ENCODE results near the gene FBXO44. TPM values are rescaled to one million over a fixed set of nuclear protein-coding genes. Genes with fewer than 3 reads are reported as not detected.
A peak's percentile ranks its signal among the peaks of the same experiment; 100 is the strongest.

Gene FBXO44
- total RNA-seq, 1 donor from 2014 or later: 18.4 TPM

DNA sequence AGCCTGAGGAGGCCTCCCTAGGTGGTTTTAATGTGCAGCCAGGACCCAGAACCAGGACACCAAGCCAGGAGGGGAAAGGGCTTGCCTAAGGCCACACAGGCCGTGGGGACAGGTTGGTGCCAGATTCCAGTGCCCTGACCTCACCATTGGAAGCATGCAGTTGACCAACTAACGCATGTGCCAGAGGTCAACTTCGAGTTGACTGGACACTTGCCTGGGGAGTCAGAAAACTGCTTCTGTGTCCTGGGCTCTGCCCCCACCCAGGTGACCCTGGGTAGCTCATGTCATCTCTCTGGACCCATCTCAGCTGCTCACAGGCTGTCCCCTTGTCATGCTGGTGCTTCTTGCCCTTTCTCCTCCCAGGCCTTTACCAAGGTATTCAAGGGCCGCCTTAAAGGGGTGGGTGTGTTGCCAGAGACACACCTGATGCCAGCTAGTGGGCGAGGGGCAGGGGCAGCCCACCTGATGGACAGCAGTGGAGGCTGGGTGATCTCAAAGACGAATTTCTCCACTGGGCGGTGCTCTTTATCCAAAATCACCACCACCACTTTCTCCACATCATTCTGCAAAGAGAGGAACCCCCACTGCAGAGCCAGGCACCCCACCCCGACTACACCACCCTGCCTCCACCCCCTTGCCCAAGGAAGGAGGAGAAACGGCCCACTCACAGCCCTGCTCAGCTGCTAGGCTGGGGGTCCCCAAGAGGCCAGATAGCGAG is 21.9 kb downstream of the FBXO44 start:
- TF ChIP-seq, protein P1, sequence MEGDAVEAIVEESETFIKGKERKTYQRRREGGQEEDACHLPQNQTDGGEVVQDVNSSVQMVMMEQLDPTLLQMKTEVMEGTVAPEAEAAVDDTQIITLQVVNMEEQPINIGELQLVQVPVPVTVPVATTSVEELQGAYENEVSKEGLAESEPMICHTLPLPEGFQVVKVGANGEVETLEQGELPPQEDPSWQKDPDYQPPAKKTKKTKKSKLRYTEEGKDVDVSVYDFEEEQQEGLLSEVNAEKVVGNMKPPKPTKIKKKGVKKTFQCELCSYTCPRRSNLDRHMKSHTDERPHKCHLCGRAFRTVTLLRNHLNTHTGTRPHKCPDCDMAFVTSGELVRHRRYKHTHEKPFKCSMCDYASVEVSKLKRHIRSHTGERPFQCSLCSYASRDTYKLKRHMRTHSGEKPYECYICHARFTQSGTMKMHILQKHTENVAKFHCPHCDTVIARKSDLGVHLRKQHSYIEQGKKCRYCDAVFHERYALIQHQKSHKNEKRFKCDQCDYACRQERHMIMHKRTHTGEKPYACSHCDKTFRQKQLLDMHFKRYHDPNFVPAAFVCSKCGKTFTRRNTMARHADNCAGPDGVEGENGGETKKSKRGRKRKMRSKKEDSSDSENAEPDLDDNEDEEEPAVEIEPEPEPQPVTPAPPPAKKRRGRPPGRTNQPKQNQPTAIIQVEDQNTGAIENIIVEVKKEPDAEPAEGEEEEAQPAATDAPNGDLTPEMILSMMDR (IDR thresholded peaks at IDR 0.05): no peak
- intact Hi-C loops (cut with DNase I): no loop called here
- Histone ChIP-seq H3K36me3 (peaks cover 55% of the 10 kb centered on the region), H3K9me3 (no peaks in the 10 kb centered on the region), H3K4me3 (no peak overlapping the region), H3K4me1 (peaks cover 9% of the 10 kb centered on the region), H3K27me3 (ENCODE audit: low read depth) (no peaks in the 10 kb centered on the region), H3K27ac (no peak overlapping the region)
- ATAC-seq (no peak), DNase-seq (no peak)

DNA sequence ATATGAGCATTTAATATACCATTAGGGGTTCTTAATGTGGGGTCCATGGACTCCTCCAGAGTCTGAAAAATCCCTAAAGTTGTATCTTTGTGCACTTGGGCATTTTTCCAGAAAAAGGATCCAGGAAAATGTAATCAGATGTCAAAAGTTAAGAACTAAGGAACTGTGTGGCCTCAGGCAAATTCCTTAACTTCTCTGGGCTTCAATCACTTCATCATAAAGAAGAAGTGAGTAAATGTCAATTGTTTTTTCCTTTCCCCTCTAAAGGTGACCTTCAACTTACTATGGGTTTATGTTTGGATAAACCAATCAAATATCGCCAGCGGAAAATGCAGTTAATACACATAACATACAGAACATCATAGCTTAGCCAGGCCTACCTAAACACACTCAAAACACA is 23.8 kb downstream of the FBXO44 start:
- TF ChIP-seq, protein P1 (IDR thresholded peaks at IDR 0.05): no peak
- H3K4me3 ChIP-seq: no peak overlapping the region

DNA sequence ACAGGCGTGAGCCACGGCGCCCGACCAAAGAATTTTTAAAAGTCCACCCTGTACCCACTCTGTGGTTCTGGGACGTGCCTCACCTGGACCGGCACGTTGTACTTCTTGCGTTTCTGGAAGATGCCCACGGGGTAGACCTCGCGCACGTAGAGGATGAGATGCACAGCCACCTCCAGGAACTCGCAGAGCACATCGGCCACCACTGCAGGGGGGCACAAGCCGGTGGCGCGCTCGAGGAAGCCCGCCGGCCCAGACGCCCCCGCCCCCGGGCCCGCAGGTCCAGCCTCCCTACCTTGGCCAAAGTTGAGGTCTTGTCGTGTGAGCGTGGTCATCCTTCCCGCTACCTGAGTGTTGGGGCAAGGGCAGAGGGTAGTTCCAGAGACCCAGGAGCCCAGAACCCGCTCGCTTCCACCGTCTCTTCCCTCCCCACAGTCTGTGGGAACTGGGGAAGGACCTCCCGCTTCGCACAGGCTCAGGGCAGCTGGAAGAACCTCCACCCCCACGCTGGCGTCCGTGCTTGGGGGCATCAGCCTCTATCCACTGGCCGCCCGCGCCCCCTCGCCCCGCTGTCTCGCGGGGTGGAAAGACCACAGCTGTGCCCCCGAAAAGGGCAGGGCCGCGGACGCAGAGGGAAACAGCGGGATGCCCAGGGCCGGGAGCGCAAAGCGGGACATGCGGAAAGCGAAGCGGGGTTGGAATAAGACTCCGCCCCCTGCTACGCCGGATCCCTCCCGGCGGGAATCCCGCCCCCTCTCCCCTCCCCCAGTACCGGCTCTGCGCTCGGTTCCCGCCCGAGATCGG is 25.8 kb downstream of the FBXO44 start:
- H3K9me3 ChIP-seq: no peaks in the 10 kb centered on the region
- H3K27ac ChIP-seq: peak overlapping the region; percentile 80
- intact Hi-C loops (cut with DNase I): no loop called here
- H3K36me3 ChIP-seq: peaks cover 20% of the 10 kb centered on the region
- peaks cover 3% of the 10 kb centered on the region for H3K27me3 ChIP-seq (ENCODE audit: low read depth)
- H3K4me3 ChIP-seq: peak overlapping the region; percentile 84
- ATAC-seq (peak; percentile 56 to 82), DNase-seq (no peak)
- TF ChIP-seq, protein P1 (IDR thresholded peaks at IDR 0.05): no peak
- H3K4me1 ChIP-seq: peaks cover 14% of the 10 kb centered on the region

More for the DNA sequence above, 23.8 kb downstream of the FBXO44 start:
- DNase-seq (no peak), ATAC-seq (no peak)
- H3K27me3 ChIP-seq (ENCODE audit: low read depth): no peaks in the 10 kb centered on the region
- H3K27ac ChIP-seq: no peak overlapping the region
- H3K4me1 ChIP-seq: peaks cover 14% of the 10 kb centered on the region
- intact Hi-C loops (cut with DNase I): no loop called here
- H3K9me3 ChIP-seq: no peaks in the 10 kb centered on the region
- peaks cover 38% of the 10 kb centered on the region for H3K36me3 ChIP-seq

DNA sequence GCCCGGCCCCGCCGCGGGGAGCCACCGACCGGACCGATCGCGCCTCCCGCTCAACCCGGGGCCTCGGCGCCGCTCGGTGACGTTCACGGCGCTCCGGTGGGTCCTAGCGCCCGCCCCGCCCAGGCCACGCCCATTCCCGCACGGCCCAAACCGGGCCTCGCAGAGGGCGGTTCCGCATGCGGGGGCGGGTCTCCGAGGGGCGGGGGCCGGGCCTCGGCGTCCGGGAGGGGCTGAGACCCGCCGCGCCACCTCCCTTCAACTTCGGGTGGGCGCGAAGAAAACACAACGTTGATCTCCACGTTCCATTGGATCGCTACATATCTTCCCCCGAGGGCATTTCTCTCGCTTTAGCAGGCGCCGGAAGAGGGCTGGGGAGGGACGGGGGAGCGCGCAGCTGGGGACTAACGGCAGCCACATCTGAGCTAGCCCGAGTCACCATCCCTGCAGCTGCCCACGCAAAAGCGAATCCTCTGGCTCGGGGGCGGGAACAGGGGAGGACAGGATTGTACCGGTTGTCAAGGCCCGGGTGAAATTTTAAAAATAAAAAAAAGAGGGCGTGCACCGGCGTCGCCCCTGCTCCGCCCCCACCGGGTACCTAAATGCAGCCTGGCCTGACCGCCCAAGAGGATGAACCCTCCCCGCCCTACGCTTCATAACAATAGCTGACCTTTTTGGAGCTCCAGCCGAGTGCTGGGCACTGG is 26.5 kb downstream of the FBXO44 start, which contains the start of gene MAD2L2:
Gene MAD2L2 (minus strand): TSS at position 78 of the 701 bp plus-strand sequence. CDS start 547 bp downstream, outside the sequence.
- Histone ChIP-seq H3K27me3 (ENCODE audit: low read depth) (peaks cover 4% of the 10 kb centered on the region), H3K36me3 (peaks cover 13% of the 10 kb centered on the region), H3K9me3 (no peaks in the 10 kb centered on the region), H3K4me3 (peak within 1 kb of the TSS; percentile 84), H3K4me1 (peaks cover 14% of the 10 kb centered on the region), H3K27ac (peak within 1 kb of the TSS; percentile 80)
- TF ChIP-seq, protein P1 (IDR thresholded peaks at IDR 0.05): no peak
- intact Hi-C loops (cut with DNase I): no loop called here
- peak; percentile 91 for DNase-seq
- ATAC-seq: peak; percentile 98 to 99

DNA sequence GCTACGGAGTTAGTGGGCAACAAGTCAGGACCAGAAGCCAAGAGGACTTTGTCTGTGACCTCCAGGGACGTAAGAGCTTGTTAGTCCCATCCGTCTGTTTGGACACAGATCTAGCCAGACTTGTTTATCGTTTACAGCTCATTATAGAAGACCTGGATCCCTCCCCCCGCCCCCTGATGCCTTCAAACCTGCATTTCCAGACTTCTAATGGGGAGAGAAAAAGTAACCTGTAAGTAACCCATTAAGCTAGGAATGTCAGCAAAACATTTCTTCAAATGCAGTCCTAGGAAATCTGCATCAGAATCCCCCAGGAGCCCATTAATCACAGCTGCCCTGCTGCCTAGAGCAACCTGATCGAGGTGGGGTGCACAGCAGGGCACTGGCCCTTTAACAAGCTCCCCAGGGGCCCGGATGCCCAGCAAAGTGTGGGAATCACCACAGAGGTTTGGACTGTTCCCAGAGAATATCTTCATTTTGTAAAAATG is 27.7 kb downstream of the FBXO44 start:
- H3K27me3 ChIP-seq (ENCODE audit: low read depth): peaks cover 6% of the 10 kb centered on the region
- DNase-seq (no peak), ATAC-seq (no peak)
- H3K27ac ChIP-seq: no peak overlapping the region
- TF ChIP-seq, protein P1 (IDR thresholded peaks at IDR 0.05): no peak
- no peak overlapping the region for H3K4me3 ChIP-seq
- peaks cover 14% of the 10 kb centered on the region for H3K4me1 ChIP-seq
- no peaks in the 10 kb centered on the region for H3K9me3 ChIP-seq
- H3K36me3 ChIP-seq: peaks cover 2% of the 10 kb centered on the region
- intact Hi-C loops (cut with DNase I): no loop called here
